GM10266 (cell line): Measurements from ENCODE around the gene CLCF1.

Experiments
- DNase-seq: peaks from one replicate; pipeline ENCODE4 v3.0.0; 2012; ENCODE audit errors: extremely low spot score
- TF ChIP-seq, protein P1 (sequence below): IDR thresholded peaks from 2 replicates; pipeline ENCODE4 v1.5.1; 2012; ENCODE audit warnings: mild to moderate bottlenecking, low read depth; ENCODE audit not compliant: control insufficient read depth, insufficient read depth; ENCODE audit errors: missing control alignments

Gene CLCF1

DNA sequence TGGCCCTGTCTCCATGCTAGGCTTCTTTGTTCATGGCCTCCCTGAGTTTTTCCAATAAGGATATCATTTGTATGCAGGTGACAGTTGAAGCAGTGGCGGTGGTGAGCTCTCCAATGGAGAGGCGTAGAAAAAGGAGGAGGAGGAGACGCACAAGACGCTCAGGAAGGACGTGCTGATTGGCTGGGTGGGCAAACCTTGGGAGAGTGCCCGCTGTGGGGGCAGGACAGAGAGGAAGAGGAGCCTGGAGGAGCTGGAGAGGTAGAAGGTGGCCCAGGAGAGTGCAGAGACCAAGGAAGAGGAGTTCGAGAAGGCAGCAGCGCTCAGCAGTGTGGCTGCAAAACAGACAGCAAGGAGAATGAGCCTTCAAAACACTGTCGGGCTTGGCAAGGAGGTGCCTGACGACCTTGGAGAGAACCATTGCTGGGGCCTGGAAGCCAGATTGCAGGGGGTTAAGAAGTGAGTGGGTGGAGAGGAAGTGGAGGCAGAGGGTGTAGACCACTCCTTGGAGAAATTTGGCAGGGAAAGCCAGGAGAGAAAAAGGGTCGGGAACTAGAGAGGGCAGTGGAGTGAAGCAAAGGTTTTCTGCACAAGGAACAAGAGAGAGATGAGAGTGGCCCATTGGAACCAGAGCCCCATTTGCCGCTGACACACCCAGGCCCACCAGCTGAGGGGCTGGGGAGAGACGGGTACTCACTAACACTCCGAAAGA is 7.5 kb downstream of the CLCF1 start:
- TF ChIP-seq, protein P1, sequence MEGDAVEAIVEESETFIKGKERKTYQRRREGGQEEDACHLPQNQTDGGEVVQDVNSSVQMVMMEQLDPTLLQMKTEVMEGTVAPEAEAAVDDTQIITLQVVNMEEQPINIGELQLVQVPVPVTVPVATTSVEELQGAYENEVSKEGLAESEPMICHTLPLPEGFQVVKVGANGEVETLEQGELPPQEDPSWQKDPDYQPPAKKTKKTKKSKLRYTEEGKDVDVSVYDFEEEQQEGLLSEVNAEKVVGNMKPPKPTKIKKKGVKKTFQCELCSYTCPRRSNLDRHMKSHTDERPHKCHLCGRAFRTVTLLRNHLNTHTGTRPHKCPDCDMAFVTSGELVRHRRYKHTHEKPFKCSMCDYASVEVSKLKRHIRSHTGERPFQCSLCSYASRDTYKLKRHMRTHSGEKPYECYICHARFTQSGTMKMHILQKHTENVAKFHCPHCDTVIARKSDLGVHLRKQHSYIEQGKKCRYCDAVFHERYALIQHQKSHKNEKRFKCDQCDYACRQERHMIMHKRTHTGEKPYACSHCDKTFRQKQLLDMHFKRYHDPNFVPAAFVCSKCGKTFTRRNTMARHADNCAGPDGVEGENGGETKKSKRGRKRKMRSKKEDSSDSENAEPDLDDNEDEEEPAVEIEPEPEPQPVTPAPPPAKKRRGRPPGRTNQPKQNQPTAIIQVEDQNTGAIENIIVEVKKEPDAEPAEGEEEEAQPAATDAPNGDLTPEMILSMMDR, result no peak
- DNase-seq, result no peak

DNA sequence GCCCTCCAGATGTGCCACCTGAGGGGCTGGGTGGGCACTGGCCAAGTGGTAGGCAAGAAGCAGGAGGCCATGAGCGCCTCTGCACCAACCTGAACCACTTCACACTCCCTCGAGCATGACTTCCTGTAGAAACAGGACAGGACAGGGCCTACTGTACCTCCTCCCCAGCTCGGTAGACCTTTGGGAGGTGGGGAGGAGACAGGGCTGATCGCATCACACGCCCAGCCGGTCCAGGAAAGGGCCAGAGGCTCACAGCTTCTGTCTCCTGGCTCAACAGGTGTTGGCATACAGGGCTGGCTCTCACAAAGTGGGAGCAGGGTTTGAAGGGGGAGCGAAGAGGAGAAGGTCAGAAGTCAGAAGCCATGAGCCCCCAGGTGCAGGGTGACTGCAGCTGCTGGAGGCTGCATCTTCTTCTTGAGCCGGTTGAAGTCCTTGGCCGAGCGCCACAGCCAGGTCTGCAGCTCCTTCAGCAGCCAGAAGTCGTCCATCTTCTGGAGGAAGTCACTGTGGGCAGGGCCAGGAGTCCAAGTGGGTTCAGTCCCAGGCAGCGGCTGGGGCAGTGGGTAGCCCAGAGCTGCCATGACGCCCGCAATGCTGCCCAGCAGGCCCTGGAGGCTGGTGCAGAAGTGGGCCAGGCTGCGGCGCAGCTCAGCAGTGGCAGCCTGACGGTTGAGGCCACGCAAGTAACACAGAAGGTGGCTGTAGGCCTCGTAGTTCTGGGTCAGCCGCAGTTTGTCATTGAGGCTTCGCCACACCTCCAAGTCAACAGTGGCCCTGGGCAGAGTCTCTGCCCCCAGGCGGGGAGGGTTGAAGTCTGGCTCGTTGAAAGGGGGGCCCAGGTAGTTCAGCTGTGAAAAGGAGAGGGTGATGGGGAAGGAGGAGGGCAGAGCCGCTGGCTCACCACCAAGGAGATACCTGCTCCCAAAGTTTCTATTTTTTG is 8.3 kb downstream of the CLCF1 start:
- TF ChIP-seq, protein P1, result no peak
- no peak for DNase-seq

- TF ChIP-seq, protein P1, result no peak
- DNase-seq, result no peak
Observed at GRCh38 chr11:67364169-67364568, 9.2 kb downstream of the CLCF1 start.

DNA sequence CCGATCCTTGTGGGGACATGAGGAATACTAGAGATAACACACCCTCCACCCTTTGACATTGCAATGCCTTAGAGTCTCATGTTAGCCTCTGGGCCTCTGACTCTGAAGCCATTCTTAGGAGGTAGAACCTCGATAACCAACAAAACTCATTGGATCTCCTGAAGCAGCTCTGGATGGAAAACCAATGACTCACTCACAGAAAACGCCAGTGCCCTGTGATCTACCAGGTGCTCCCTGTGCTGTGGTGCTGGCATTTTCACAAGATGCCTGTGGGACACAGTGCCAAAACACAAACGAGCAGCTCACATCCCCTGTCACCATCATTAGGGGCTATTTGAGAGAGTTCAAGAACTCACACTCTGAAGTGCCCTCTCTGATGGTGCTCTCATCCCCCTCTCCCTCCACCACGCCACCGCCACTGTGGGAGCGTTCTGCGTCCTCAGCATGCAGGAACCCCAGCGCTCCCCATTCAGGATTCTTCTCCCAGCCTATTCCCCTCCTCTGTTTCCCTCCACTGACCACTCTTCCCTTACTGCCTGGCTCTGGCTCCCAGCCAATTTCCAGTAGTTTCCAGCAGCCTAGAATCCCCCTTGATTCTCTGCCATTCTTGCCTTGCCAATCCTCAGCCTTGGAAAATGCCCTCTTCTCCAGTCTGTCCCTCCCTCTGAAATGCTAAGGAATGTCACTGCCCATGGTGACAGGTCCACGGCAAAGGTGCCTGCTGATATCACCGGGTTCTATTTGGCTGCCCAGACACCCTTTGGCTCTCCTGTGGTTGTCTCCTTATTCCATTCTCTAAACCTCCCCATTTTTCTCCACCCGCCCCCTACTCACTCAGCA is 15.3 kb downstream of the CLCF1 start:
- DNase-seq, result peak; percentile 2
- TF ChIP-seq, protein P1, result no peak

GRCh38 chr11:67356864-67357561 is 16.4 kb downstream of the CLCF1 start:
- TF ChIP-seq, protein P1, result peak; percentile 93
- peak; percentile 79 for DNase-seq

DNA sequence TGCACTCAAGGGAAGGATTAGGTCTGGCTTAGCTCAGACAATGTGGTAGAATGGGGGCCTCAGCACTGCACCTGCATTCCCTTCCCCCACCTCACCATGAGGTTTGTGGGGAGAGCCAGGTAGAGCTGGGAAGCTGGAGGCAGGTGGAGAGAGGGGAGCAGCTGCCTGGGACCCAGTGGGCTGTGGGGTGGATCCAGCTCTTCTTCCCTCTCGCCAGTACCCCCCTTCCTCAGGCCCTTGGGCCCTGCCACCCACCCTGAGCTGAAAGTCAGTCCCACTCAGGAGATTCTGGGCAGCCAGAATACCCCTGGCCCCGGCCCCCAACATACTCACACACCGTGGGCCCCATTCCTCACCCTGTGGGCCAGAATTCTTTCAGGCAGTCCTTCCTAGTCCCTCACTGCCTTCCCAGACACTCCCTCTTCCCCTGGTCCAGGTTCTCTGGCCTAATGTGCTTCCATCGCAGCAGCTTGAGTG is 17.0 kb downstream of the CLCF1 start:
- no peak for DNase-seq
- TF ChIP-seq, protein P1, result no peak
